ENCODE results near the gene ZNF837. TPM values are rescaled to one million over a fixed set of nuclear protein-coding genes. Genes with fewer than 3 reads are reported as not detected.

The ZNF837 gene
- total and polyA plus RNA-seq, 2 of the 13 experiments (the other 11 are each of a cell fraction or from before 2014, with no cell fraction given): 0.29 to 1.3 TPM

- TF ChIP-seq ZNF512B (CRISPR knock-in tag; IDR thresholded peaks at IDR 0.05; ENCODE audit: borderline replicate concordance) (no peak), ZNF446 (CRISPR knock-in tag; IDR thresholded peaks at IDR 0.05) (no peak), ZBTB33 (CRISPR knock-in tag; IDR thresholded peaks at IDR 0.05) (peak; percentile 60), MTF1 (CRISPR knock-in tag; IDR thresholded peaks at IDR 0.05) (0 out of 2 replicates have a peak, but pooled peaks have one; percentile 4), FOXP4 (CRISPR knock-in tag; IDR thresholded peaks at IDR 0.05) (no peak), ZNF709 (CRISPR knock-in tag; IDR thresholded peaks at IDR 0.05) (peak; percentile 77; the same call in 1 of the 2 replicates), HOXA5 (CRISPR knock-in tag; IDR thresholded peaks at IDR 0.05) (no peak), ZNF710 (CRISPR knock-in tag; IDR thresholded peaks at IDR 0.05; ENCODE audit: borderline replicate concordance) (no peak), ETS1 (CRISPR knock-in tag; IDR thresholded peaks at IDR 0.05) (no peak), ZNF768 (CRISPR knock-in tag; IDR thresholded peaks at IDR 0.05) (peak; percentile 25; the same call in 1 of the 2 replicates), ZNF430 (CRISPR knock-in tag; IDR thresholded peaks at IDR 0.05) (no peak), NR2F2 (IDR thresholded peaks at IDR 0.05; ENCODE audit: borderline replicate concordance, low read depth) (no peak), CBX2 (IDR thresholded peaks at IDR 0.05; ENCODE audit: low read depth, low read length) (no peak), CBX2 (CRISPR knock-in tag; IDR thresholded peaks at IDR 0.05; ENCODE audit: low read depth) (no peak), IRX3 (CRISPR knock-in tag; IDR thresholded peaks at IDR 0.05; ENCODE audit: borderline replicate concordance, low read depth) (no peak), MIXL1 (CRISPR knock-in tag; IDR thresholded peaks at IDR 0.05) (no peak), ATF7-NPFF (CRISPR knock-in tag; IDR thresholded peaks at IDR 0.05; ENCODE audit: low read depth) (no peak), PCBP1 (IDR thresholded peaks at IDR 0.05; ENCODE audit: borderline replicate concordance, low read depth, low read length) (no peak), HMG20A (CRISPR knock-in tag; IDR thresholded peaks at IDR 0.05; ENCODE audit: borderline replicate concordance) (no peak), ZNF652 (CRISPR knock-in tag; IDR thresholded peaks at IDR 0.05; ENCODE audit: borderline replicate concordance, low read depth) (no peak), MXI1 (IDR thresholded peaks at IDR 0.05; ENCODE audit: borderline replicate concordance, low read depth, low read length) (no peak), KAT7 (CRISPR knock-in tag; IDR thresholded peaks at IDR 0.05; ENCODE audit: borderline replicate concordance) (no peak), ADNP (CRISPR knock-in tag; IDR thresholded peaks at IDR 0.05) (no peak)
These were observed 18.9 kb downstream of the ZNF837 start (continued) for GRCh38 chr19:58361900-58362271.
